DMS79 (cell line): Measurements from ENCODE around the gene EDIL3.
"Not testable (repeated sequence)": the region's sequence is repeated elsewhere in the genome, so short reads cannot be mapped to it uniquely, and the experiment has no call there.

Source experiments
- DNase-seq: peaks from one replicate; lab custom pipeline; 2025; lab: John Stamatoyannopoulos, UW

The EDIL3 gene

DNA sequence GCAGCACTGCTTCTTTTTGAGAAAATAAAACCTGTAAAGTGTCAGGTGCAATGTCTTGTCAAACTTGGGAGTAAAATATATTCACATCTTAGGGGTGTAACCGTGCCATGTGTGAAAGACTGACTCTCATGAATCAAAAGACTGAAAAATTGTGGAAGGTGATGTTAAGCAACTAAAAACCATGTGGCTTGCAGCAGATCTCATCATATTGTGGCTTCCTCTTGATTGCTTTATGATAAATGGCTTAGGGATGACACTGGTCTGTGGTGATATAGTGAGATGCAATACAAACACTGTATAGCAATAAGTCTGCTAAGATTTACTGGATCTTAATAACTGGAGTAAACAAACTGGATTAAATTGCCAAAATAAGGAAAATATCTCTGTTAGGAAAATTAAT is 321.6 kb downstream of the EDIL3 start:
- no peak for DNase-seq

DNA sequence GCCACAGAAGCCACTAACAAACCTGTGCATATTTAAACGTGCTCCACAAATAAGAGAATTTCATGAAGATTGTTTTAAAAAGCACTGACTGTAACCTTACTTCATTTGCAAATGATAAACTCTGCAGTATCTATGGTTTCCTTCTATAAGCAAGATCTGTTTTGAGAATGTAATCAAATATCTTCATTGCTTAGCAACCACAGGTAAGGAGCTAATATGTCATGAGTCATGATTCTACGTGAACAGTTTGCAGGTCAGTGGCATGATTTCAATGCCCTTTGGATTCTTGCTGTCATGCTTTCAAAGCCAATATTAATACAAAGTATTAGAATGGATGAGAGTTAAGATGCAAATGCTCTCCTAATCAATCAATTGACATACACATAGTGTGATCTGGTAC is 325.0 kb downstream of the EDIL3 start:
- no peak for DNase-seq

DNA sequence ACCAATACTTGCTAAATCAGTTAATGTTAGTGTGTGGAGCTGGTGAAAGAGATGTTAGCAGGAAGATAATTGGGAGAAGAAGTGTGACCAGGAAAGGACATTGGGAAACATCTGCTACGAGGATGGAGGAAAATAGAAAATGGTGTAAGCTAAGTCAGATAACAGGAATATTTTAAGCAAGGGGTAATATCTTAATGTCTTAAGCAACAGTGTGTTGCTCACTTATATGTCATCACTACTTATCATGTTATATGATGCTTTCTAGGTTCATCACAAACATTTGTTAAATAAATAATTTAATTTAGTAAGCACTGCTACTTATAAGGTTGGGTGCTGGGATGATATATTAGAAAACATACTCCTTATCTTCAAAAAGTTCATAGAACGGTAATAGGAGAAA is 326.1 kb downstream of the EDIL3 start:
- DNase-seq: no peak

DNA sequence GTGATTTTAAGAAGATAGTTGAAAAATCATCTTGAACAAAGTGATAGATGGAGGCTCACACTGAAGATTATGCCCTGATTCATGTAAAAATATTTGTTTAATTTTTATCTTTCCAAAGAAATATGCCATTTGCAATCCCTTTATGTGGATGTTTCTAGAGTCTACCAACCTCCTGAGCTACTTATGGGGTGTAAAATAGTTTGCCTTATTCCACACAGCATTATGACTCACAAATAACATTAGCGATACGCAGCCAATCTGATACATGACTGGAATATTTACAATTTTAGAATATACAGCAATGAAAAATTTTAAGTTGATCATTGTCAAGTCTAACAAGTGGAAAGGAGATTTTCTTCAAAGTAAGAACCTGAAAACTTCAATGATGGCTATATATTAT is 327.5 kb downstream of the EDIL3 start:
- DNase-seq: no peak

DNA sequence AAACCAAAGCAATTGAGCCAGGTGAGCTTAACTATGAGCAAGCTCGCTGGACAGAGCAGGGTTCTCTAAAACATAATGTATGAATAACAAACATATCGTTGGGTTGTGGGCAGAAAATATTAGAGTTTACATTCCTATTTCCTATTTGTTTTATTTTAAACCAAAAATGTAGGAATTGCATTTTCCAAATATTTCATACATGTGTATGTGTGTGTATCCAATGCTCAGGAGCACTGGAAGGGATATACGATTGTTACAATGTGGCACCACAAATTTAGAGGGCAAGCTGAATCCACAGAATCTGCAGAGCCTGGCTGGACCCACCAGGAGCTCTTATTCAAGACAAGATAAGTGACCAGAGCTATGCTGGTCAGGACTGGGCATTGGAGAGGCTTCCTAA is 338.7 kb downstream of the EDIL3 start:
- DNase-seq: no peak

DNA sequence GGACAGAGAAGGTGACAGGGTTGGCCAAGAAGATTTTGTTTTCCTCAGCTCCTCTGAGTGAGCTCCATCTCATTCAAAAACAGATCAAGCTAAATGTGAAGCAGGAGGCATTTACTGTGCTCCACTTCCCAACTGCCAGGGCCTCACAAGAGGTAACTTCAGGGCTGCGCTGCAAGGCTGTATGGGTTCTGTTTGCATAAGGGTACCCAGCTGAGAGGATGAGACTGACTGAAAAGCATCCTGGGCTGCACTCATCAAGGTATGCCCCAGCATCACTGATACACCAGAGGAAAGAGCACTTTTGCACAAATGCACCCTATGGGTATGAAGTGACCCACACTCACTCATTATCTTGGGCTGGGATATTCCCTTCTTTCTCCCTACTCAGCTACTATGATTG is 347.8 kb downstream of the EDIL3 start:
- no peak for DNase-seq

DNA sequence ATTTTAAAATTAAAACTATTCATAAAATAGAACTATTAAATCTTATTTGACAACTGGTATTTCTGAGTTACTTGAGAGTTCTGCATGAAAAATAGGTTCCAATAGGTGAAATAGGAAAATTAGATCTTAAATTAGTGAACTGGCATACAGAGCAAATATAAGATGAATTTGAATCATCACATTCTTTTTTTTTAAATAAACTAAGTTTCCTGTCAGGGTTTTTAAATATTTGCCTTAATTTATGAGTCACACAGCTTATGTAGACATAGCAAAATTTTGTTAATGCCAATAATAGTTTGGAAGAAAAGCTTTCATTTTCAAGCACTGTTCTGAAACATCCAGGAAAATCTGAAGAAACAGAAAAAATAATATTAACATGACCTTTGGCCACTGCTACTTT is 352.4 kb downstream of the EDIL3 start:
- DNase-seq: no peak

DNA sequence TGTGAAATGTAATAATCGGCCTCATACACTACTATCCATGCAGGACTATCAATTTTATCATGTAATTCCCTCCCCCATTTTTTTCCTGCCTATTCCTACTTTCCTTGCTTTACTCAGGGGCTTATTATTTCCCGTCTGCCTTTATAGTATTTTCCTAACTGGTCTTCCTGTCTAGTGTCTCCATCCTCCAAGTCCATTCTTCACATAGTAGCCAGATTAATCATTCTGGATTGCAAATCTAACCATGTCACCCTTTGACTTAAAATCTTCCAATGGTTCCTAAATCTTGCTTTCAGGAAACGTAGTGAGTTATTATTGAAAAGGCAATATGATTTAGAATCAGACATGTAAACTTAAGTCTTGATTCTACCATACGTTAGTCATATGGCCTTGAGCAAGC is 356.6 kb downstream of the EDIL3 start:
- no peak for DNase-seq

DNA sequence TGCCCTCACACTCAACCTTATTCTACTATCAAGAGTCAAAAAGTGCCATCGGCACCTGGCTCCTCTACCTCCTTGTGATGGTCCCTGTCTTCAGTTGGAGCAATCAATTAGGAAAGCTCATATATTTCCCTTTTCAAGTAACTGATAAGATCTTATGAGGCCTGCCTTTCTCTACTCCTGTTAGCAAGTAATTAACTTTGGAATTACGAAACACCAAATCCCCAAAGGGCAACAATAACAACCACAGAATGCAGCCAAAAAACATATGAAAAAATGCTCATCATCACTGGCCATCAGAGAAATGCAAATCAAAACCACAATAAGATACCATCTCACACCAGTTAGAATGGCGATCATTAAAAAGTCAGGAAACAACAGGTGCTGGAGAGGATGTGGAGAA is 366.2 kb downstream of the EDIL3 start:
- DNase-seq: not testable (repeated sequence)

DNA sequence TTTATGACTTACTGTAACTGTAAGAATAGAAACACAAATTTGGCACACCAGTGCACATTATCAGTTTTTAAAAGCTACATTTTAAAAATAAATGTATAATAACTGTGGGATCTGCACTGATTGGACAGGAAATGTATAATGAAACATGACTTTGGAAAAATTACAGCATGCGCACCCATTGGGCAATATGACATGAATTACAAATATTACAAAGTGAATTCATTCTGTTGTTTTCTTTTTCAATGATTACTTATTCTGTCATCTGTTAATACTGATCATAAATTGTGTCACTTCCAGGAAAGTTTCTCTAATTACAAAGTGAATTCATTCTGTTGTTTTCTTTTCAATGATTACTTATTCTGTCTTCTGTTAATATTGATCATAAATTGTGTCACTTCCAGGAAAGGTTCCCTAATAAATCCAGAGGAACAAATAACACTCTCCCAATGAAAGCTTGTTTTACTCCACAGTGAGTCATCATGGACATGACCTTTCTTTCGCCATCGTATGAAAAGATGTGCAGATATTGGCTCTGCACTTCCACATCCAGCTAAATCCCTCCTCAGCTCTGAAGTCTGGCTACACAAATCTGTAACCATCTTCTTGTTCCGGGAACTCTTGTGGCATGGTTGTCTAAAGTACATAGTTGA is 367.0 kb downstream of the EDIL3 start:
- no peak for DNase-seq

DNA sequence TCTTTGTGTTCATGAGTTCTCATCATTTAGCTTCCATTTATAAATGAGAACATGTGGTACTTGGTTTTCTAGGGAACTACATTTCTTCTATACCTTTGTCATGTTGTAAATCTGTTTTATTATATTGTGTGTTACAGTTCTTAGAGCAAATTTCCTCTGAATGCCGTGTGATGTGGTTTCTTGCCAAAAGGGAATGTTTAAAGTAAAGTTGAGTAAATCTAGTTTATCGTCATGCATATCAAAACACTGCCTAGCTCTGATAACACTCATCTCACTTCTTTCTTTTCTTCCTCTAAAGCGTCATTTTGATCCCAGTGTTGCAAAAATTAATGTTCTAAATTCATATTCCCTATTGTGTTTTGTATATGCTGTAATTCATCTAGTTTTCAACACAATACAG is 368.6 kb downstream of the EDIL3 start:
- no peak for DNase-seq

DNA sequence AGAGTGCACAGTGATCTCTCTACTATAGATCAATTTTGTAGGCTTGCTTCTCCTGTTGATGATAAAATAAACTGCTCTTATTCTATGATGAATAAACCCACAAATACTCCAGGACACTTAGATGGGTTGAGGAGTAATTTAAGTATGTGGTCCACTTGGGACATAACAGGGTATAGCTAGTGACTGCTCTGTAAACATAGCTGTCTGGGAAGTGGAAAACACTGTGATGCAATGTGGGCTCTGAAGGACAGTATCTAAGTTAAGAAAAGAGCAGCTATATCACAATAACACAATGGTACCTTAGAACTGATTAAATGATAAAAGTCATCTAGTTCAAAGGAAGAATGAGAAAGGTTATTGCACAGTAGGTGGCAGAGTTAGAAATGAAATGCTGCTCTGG is 369.7 kb downstream of the EDIL3 start:
- no peak for DNase-seq

DNA sequence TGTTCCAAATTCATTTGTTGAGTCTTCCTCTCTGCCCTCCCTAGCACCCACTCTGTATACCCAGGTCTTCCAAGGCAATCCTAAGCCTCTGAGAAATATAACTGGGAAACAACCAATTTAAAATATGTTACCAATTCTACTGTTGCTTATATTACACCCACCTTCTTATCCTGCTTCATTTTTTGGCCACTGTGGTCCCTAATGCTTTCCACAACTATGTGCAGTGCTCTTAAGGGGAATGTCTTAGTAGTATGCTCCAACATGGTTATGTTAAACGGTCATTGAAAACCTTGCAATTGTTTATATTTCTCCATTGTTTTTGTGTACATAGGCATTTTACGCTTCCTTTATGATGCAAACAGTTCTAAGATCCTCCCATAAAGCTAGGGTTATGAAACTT is 390.9 kb downstream of the EDIL3 start:
- no peak for DNase-seq

DNA sequence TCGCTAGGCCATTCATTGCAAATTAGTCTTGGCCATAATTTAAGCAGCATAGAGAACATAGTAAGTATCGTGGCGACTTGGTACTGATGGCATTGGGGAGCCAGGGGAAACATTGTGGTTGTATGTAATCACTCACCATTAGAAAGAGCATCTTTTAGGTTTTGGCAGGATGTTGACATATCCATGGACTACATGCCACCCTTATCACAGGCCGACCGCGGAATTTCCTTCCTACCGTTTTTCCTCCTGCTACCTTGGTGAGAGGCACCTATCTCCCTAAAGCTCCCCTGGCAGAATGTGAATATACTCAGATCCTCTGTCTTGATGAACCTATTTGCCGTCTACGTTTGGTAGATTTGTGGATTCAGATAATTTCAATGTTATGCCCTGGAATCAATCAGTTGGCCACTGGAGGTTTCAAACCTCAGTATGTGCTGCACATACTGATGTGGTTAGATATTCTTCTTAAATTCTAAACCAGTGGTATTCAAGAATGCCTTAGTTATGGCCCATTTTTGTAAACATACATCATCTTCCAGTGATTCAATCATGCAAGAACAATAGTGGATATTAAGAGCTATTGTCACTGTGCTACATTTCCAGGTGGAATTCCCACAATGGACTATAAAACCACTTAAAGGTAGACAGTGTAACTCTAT is 393.0 kb downstream of the EDIL3 start:
- DNase-seq: no peak

DNA sequence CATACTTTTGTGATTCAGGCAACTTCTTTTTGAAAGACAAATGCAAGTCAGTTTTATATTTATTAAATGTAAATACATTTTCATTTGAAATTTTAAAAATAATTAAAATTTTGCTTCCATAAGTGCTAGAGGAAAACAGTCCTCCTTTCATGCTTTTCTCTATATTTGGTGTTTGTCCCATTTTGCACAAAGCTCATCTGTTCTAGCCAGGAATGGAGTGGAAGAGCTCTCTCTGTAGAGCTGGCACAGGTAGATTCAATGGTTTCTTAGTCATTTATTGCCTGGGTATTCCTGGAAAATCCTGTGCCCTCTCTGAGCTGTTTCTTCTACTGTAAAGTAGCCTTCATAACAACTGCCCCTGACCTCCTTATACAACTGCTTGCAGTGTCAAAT is 396.4 kb downstream of the EDIL3 start:
- DNase-seq: no peak

DNA sequence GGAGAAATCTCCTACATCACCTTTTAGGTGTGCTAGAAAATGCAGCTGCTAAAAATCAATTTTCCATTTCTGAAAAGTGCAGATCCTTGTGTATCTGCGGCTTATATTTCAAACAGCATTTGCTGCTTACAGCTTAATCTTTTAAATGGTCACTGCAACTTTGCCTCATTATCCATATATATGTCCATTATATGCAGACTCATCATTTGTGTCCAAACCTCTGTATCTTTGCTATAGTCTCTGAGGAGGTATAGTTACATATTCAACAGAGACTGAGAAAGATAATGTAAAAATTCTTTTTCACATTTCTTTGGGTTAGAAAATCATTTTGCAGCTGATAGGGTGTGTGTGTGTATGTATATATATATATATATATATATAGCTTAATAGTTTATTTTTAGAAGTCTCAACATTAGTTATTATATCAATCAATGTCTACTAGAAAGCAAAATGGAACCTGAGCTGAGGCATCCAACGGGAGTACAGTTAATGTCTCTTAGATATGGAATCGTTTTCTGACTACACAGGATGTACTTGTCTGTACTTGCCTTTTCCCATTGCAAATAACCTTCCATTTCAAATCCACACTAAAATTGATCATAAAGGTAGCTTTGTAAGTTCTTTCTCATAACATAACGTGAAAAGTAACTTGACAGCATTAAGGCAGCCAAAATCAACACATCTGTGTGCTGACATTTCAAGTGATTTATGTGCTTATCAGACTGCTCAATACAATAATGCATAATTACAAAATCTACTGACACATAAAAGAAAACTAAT is 397.0 kb downstream of the EDIL3 start:
- DNase-seq: no peak

DNA sequence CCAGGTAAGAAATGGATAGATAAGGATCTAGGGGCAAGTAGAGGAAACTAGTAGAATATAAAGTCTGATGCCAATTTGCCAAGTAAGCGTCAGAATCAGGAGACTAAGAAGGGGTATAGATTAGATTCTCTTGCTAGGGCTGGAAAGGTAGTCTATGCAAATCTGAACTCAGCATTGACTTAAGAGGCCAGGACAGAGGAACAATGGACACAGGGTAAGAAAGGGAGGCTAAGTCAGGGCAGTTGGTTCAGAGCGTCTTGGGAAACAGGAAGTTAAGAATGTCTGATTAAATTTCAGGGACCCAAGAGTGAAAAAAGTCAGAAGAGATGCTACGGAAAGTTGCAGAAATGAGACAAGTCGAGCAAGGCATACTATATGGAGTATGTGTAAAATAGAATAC is 400.8 kb downstream of the EDIL3 start:
- DNase-seq: no peak

DNA sequence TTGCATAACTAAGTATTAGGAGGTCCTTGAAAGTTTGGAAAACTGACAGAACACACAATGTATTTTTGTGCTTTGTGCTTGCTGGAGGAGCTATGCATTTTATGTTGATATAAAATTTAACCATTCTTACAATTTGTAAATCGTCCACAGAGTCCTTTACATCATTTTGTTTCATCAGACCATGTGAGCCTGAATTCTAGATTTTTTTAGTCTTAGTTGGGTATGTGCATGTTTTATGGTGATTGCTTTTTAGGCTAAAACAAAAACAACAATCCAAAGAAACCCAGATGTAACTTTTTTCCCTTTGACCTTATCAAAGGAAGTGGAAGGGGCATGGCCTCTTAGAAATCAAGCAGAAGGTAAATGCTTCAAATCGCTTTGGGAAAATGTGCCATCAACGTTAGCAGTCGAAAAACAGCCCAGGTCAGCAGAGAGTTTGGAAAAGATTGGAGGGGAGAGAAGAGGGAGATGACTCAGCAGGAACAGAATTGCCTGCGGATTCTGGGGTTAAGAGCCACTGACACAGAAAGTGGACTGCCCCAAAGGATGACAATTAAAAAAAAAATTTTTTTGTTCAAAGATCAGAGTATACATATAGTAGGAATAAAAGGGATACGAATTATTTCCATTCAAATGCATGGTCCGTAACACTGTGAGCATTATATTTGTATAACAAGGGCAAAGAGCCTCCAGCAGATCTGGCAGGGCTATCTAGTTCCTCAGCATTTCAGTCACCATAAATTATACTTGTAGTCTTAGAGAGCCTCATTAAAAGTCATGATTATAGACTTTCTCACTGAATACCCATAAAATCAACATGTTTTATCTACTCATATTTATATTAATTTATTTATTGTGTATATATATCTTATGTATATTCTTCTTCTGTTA is 410.5 kb downstream of the EDIL3 start:
- DNase-seq: no peak

DNA sequence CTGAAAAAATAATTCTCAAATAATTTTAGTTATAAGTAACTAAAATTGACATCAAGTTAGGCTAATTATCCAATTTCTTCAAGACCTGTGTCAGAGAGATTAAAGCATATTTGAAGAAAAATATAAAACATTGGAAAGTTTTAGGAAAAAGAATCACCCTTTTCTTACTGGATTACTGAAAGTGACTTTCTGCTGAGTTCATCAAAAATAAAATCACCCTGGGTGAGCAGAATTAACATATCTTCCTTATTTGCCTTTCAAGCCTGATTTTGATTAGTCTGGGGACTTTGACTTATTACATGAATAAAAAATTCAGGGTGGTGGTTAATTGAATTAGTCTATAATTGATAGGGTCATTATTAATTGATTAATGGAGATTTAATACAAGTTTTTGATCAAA is 411.8 kb downstream of the EDIL3 start:
- DNase-seq: no peak

DNA sequence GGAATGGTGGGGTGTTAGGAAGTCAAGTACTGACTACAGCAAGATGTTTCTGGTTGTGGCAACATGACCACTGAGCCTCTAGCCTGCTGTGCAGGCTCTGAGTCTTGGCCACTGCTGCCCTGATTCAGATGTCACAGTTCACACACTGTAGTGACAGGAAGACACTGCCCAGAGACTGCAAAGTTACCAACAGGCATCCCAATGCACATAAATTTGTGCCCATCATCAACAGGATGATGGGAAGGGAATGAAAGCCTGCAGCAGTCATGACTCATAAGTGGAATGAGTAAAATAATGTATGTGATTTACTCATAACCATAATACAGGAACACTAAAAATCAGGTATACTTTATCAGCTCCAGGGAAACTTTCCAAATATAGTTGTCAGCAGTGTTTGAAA is 412.4 kb downstream of the EDIL3 start:
- DNase-seq: no peak

DNA sequence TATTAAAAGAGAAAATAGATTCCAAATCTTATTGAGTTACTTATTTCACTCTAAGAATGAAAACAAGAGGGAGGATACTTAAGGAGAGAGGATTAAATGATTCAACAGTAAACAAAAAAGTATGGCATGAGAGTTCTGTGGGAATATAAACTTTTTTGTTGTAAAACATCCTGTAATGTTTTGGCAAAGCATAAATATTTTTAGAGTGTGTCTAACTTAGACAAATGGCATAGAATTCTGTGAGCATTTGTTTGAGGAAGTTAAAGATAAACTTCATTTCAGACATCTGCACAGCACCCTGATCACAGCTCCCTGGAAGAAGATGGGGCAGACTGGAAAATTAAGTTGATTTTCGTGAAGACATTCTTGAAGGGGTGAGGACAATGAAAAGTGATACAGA is 417.3 kb downstream of the EDIL3 start:
- DNase-seq: no peak

DNA sequence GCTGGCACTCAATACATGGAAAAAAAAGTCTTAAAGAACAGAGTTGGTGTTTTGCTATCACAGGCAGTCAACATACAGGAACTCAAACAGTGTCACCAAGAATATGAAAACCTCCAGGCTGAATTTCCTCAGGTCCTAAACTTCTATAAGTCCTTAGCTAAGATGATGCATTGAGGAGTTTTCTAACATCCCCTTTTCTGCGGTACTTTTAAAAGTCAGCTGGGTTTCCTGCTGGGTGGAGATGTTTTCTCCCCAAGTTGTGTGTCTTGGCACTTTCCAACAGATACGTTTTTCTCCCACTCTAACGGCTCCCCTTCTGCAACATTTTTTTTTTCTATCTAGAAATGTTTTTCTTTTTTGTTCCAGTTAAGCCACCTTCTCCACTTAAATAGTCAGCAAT is 419.2 kb downstream of the EDIL3 start:
- DNase-seq: no peak
